DOHH2 (cell line): ENCODE measurements around the gene FUT3.

Source experiments
- EZH2phosphoT487 ChIP-seq: fragments of 200-600 bp; sonication (generic); IDR thresholded peaks from 2 replicates; pipeline ENCODE4 v1.6.1; 2017; ENCODE audit warnings: borderline replicate concordance, mild to moderate bottlenecking, antibody characterized with exemption, low read length, moderate library complexity, mixed read lengths
- TF ChIP-seq, protein P1 (sequence below): fragments of 200-600 bp; sonication (generic); IDR thresholded peaks from one replicate; pipeline ENCODE4 v1.5.1; 2014; ENCODE audit warnings: antibody characterized with exemption, mild to moderate bottlenecking, low read depth, low read length; ENCODE audit not compliant: poor library complexity, severe bottlenecking

DNA sequence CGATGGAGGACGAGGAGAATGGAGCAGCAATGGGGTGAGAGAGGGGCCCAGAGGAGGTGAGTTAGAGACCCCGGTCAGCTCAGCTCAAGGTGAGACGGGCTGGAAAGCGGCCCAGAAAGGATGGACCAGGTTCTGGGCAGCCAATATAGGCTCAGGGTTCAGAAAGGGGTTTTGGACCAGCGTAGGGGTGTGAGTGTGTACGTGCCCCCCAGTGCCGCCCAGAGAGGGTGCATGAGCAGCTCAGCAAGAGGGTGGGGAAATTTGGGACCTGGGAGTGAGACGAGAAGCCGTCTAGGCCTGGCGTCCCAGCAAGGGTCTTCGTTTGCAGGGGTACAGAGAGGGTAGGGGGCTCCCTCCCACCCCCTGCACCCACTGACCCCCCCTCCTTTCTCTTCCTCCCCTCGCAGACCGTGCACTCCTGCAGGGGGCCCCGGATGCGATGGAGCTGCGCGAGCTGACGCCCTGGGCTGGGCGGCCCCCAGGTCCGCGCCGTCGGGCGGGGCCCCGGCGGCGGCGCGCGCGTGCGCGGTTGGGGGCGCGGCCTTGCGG is 23.8 kb downstream of the FUT3 start:
- TF ChIP-seq, protein P1, sequence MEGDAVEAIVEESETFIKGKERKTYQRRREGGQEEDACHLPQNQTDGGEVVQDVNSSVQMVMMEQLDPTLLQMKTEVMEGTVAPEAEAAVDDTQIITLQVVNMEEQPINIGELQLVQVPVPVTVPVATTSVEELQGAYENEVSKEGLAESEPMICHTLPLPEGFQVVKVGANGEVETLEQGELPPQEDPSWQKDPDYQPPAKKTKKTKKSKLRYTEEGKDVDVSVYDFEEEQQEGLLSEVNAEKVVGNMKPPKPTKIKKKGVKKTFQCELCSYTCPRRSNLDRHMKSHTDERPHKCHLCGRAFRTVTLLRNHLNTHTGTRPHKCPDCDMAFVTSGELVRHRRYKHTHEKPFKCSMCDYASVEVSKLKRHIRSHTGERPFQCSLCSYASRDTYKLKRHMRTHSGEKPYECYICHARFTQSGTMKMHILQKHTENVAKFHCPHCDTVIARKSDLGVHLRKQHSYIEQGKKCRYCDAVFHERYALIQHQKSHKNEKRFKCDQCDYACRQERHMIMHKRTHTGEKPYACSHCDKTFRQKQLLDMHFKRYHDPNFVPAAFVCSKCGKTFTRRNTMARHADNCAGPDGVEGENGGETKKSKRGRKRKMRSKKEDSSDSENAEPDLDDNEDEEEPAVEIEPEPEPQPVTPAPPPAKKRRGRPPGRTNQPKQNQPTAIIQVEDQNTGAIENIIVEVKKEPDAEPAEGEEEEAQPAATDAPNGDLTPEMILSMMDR = no peak
- no peak for TF ChIP-seq EZH2phosphoT487
